ENCODE measurements around the gene KRTAP10-12. TPM values are rescaled to one million over a fixed set of nuclear protein-coding genes. Genes with fewer than 3 reads are reported as not detected.

KRTAP10-12 gene
- polyA plus RNA-seq, 1 of the 3 experiments (the other 2 are of a cell fraction), result not detected

GRCh38 chr21:44720170-44720569 lies 23.2 kb downstream of the KRTAP10-12 start:
- Histone ChIP-seq H3K36me3 (replicated peaks in 1 of 2; ENCODE audit: control insufficient read depth in 1 of 2, insufficient read depth in 2 of 2, low read length in 1 of 2) (no peaks in the 10 kb centered on the region), H3K9me3 (no peaks in the 10 kb centered on the region), H3K27ac (ENCODE audit: low read depth in 2 of 2, low read length in 1 of 2) (no peak overlapping the region), H3K9me2 (no peaks in the 10 kb centered on the region), H3K4me1 (ENCODE audit: control insufficient read depth in 1 of 2, insufficient read depth in 2 of 2, low read depth in 1 of 2, low read length in 1 of 2) (no peaks in the 10 kb centered on the region), H4K20me1 (ENCODE audit: insufficient read depth) (no peaks in the 10 kb centered on the region), H3K4me3 (ENCODE audit: low read depth in 2 of 2, low read length in 1 of 2) (no peak overlapping the region), H3K79me2 (ENCODE audit: insufficient read depth) (no peaks in the 10 kb centered on the region), H3K27me3 (ENCODE audit: insufficient read depth) (peaks cover 48% of the 10 kb centered on the region; the same call in 1 of the 2 replicates), H2AFZ (ENCODE audit: low read depth) (no peak overlapping the region), H3K4me2 (no peak overlapping the region), H3F3A (replicated peaks; ENCODE audit: insufficient read depth) (no peaks in the 10 kb centered on the region), H3K9ac (no peak overlapping the region)
- no peak for DNase-seq
- TF ChIP-seq GATA2 (CRISPR knock-in tag; IDR thresholded peaks at IDR 0.05), result no peak
- TF ChIP-seq MXI1 (IDR thresholded peaks at IDR 0.05; ENCODE audit: low read depth, low read length), result no peak
- ChIA-PET CTCF (interaction anchor here (0.7 to 0.9 kb wide), 3 partner anchors 10 to 42 kb away, joined by 3 read pairs; no protein-coding TSS in a partner anchor), POLR2A (interaction anchor here (0.8 kb wide), 1 partner anchor 9 kb away, joined by 5 read pairs; the partner anchor contains the start of gene TSPEAR)
- WGBS (ENCODE audit: low lambda C conversion rate), result 34% methylated on average over 2 of the region's 2 CpGs

- H2AFZ ChIP-seq (ENCODE audit: low read depth), result no peak overlapping the region
- no peak overlapping the region for H3K9ac ChIP-seq
- no peaks in the 10 kb centered on the region for H3K36me3 ChIP-seq (replicated peaks in 1 of 2; ENCODE audit: control insufficient read depth in 1 of 2, insufficient read depth in 2 of 2, low read length in 1 of 2)
- ChIA-PET POLR2A (no interaction called here), CTCF (interaction anchor here (0.6 kb wide), 1 partner anchor 11 kb away, joined by 3 read pairs; the partner anchor contains the start of gene TSPEAR)
- H3F3A ChIP-seq (replicated peaks; ENCODE audit: insufficient read depth), result no peaks in the 10 kb centered on the region
- no peaks in the 10 kb centered on the region for H3K4me1 ChIP-seq (ENCODE audit: control insufficient read depth in 1 of 2, insufficient read depth in 2 of 2, low read depth in 1 of 2, low read length in 1 of 2)
- no peaks in the 10 kb centered on the region for H4K20me1 ChIP-seq (ENCODE audit: insufficient read depth)
- H3K27ac ChIP-seq (ENCODE audit: low read depth in 2 of 2, low read length in 1 of 2), result no peak overlapping the region
- WGBS (ENCODE audit: low lambda C conversion rate), result 40% methylated on average over 5 of the region's 5 CpGs
- H3K4me3 ChIP-seq (ENCODE audit: low read depth in 2 of 2, low read length in 1 of 2), result no peak overlapping the region
- no peak for DNase-seq
- no peaks in the 10 kb centered on the region for H3K79me2 ChIP-seq (ENCODE audit: insufficient read depth)
- no peak overlapping the region for H3K4me2 ChIP-seq
- H3K9me2 ChIP-seq, result no peaks in the 10 kb centered on the region
- H3K9me3 ChIP-seq, result no peaks in the 10 kb centered on the region
- TF ChIP-seq REST (IDR thresholded peaks at IDR 0.05; ENCODE audit: low read depth, low read length) (no peak), SIN3A (IDR thresholded peaks at IDR 0.05; ENCODE audit: borderline replicate concordance, low read depth, low read length) (no peak), RAD21 (IDR thresholded peaks at IDR 0.05; ENCODE audit: low read length) (no peak), TEAD4 (IDR thresholded peaks at IDR 0.05; ENCODE audit: borderline replicate concordance, insufficient read depth) (no peak), FOXM1 (IDR thresholded peaks at IDR 0.05; ENCODE audit: low read depth) (no peak), TAF1 (IDR thresholded peaks at IDR 0.05; ENCODE audit: borderline replicate concordance, low read depth, low read length) (no peak), JUND (IDR thresholded peaks at IDR 0.05) (no peak), NFIC (IDR thresholded peaks at IDR 0.05; ENCODE audit: borderline replicate concordance) (no peak), RCOR1 (IDR thresholded peaks at IDR 0.05; ENCODE audit: low read length) (no peak), SMC3 (IDR thresholded peaks at IDR 0.05; ENCODE audit: low read depth, low read length) (no peak), GATA2 (CRISPR knock-in tag; IDR thresholded peaks at IDR 0.05) (no peak), RFX5 (IDR thresholded peaks at IDR 0.05; ENCODE audit: low read length) (no peak), MEF2A (IDR thresholded peaks at IDR 0.05; ENCODE audit: borderline replicate concordance, low read depth) (no peak)
- H3K27me3 ChIP-seq (ENCODE audit: insufficient read depth), result peaks cover 58% of the 10 kb centered on the region; the same call in 1 of the 2 replicates
Observed at GRCh38 chr21:44722731-44723130, 25.8 kb downstream of the KRTAP10-12 start.

All from SK-N-SH (cell line).